Measurements from ENCODE around the gene PNP.

PNP gene

GRCh38 chr14:20454516-20455354, 14.5 kb upstream of the PNP start, which contains the start of the genes APEX1 and OSGEP:
TSS of gene APEX1 (plus strand) at chr14:20455226. CDS start at chr14:20455646, 420 bp downstream.
TSS of gene OSGEP (minus strand) at chr14:20454812. CDS start at chr14:20454683, 129 bp downstream.
- peak; percentile 99 for DNase-seq (ENCODE audit: low read depth)
- no peak for TF ChIP-seq CTCF (IDR thresholded peaks at IDR 0.05; ENCODE audit: low read depth, low read length, missing control alignments)
- H3K4me3 ChIP-seq (ENCODE audit: low read depth, low read length) = peak within 1 kb of the TSS; percentile 75
- in situ Hi-C loops (cut with HindIII; ENCODE audit: low sequenced_read_pairs) = no loop called here

- no peak for TF ChIP-seq CTCF (IDR thresholded peaks at IDR 0.05; ENCODE audit: low read depth, low read length, missing control alignments)
- in situ Hi-C loops (cut with HindIII; ENCODE audit: low sequenced_read_pairs) = no loop called here
- H3K4me3 ChIP-seq (ENCODE audit: low read depth, low read length) = peak overlapping the region; percentile 75
- DNase-seq (ENCODE audit: low read depth) = peak; percentile 68
Measured at GRCh38 chr14:20455355-20456300, 13.6 kb upstream of the PNP start.

GRCh38 chr14:20456971-20457370, 12.2 kb upstream of the PNP start:
- no peak for TF ChIP-seq CTCF (IDR thresholded peaks at IDR 0.05; ENCODE audit: low read depth, low read length, missing control alignments)
- no peak for DNase-seq (ENCODE audit: low read depth)
- in situ Hi-C loops (cut with HindIII; ENCODE audit: low sequenced_read_pairs) = no loop called here
- no peak overlapping the region for H3K4me3 ChIP-seq (ENCODE audit: low read depth, low read length)

GRCh38 chr14:20458031-20458789, 11.0 kb upstream of the PNP start:
- no peak overlapping the region for H3K4me3 ChIP-seq (ENCODE audit: low read depth, low read length)
- no peak for TF ChIP-seq CTCF (IDR thresholded peaks at IDR 0.05; ENCODE audit: low read depth, low read length, missing control alignments)
- in situ Hi-C loops (cut with HindIII; ENCODE audit: low sequenced_read_pairs) = no loop called here
- DNase-seq (ENCODE audit: low read depth) = no peak

GRCh38 chr14:20460458-20461224, 8.6 kb upstream of the PNP start:
- peak overlapping the region; percentile 91 for H3K4me3 ChIP-seq (ENCODE audit: low read depth, low read length)
- DNase-seq (ENCODE audit: low read depth) = no peak
- in situ Hi-C loops (cut with HindIII; ENCODE audit: low sequenced_read_pairs) = no loop called here
- no peak for TF ChIP-seq CTCF (IDR thresholded peaks at IDR 0.05; ENCODE audit: low read depth, low read length, missing control alignments)

All from astrocyte of the cerebellum (primary cell).